Sigmoid colon (tissue), 7 donors: ENCODE data around the gene P2RY14. TPM values are rescaled to one million over a fixed set of nuclear protein-coding genes. Genes with fewer than 3 reads are reported as not detected.

ENCODE experiments used
- DNase-seq: peaks from one replicate; pipeline ENCODE4 v3.0.0-alpha.2; 2019
- H3K27ac ChIP-seq, 4 donors: fragments of 200-600 bp; sonication (generic); one replicate each; pipeline ENCODE4 v1.5.1; 2016 to 2019; ENCODE audit warnings: mild to moderate bottlenecking in 1 of 4
- H3K27me3 ChIP-seq, 3 donors: fragments of 200-600 bp; sonication (generic); one replicate each; pipeline ENCODE4 v1.5.1; 2019; ENCODE audit warnings: mild to moderate bottlenecking in 1 of 3
- H3K36me3 ChIP-seq, 4 donors: fragments of 200-600 bp; sonication (generic); one replicate each; pipeline ENCODE4 v1.5.1; 2016 to 2019
- H3K4me1 ChIP-seq, 4 donors: fragments of 200-600 bp; sonication (generic); one replicate each; pipeline ENCODE4 v1.5.1; 2017 to 2019
- H3K4me3 ChIP-seq, 4 donors: fragments of 200-600 bp; sonication (generic); one replicate each; pipeline ENCODE4 v1.5.1; 2017 to 2019; ENCODE audit warnings: mild to moderate bottlenecking in 2 of 4, moderate library complexity in 1 of 4
- H3K9me3 ChIP-seq, 4 donors: fragments of 200-600 bp in 3 of 4; sonication (generic) in 3 of 4; one replicate each; pipeline versions ENCODE4 v1.5.1 to v1.6.1; 2013 to 2019
- CTCF ChIP-seq, 4 experiments: fragments of 450-650 bp in 3 of 4; fragments of 200-600 bp in 1 of 4; IDR thresholded peaks; one replicate each; pipeline ENCODE4 v1.5.1; 2016 to 2019; ENCODE audit warnings: antibody characterized with exemption in 4 of 4, mild to moderate bottlenecking in 3 of 4, moderate library complexity in 2 of 4
- EP300 ChIP-seq, 4 donors: sonication (generic); formaldehyde crosslinking; IDR thresholded peaks; one replicate each; pipeline ENCODE4 v1.6.1; 2017; ENCODE audit warnings: antibody characterized with exemption in 4 of 4
- POLR2A ChIP-seq, 2 donors: fragments of 450-650 bp; IDR thresholded peaks; one replicate each; pipeline ENCODE4 v1.6.1; 2016; ENCODE audit warnings: antibody characterized with exemption in 2 of 2, mild to moderate bottlenecking in 2 of 2, moderate library complexity in 2 of 2
- POLR2AphosphoS5 ChIP-seq, 4 donors: sonication (generic); formaldehyde crosslinking; IDR thresholded peaks; one replicate each; pipeline ENCODE4 v1.6.1; 2017; ENCODE audit warnings: antibody characterized with exemption in 4 of 4
- WGBS, 2 donors: extraction: QIAGEN DNeasy Blood & Tissue Kit; methylation state at CpG; one replicate each; pipeline ENCODE4 v1.1.7; 2013; 5-methylcytosine and 5-hydroxymethylcytosine counted together
- intact Hi-C: fragments of 100-400 bp; cut with DNase I; formaldehyde crosslinking; loops from one replicate; pipeline ENCODE4 v1.15.1; 2023
- polyA plus RNA-seq, 3 donors: library from polyadenylated mRNA; stranded (reverse); fragments of 200-250 nt; gene quantifications; one replicate each; pipeline ENCODE4 v1.2.3, GENCODE V29; 2013
- total RNA-seq, 4 donors: library from RNA; depleted of rRNA; stranded (reverse); fragments of >200 nt; gene quantifications; one replicate each; pipeline ENCODE4 v1.1.0, GENCODE V29; 2016
- donor health status: healthy with polysubstance abuse.
- donor health status: Bipolar disorder and iron deficiency.
- donor health status: healthy.

The P2RY14 gene
- total and polyA plus RNA-seq, 7 donors: 2.5 to 26.7 (median 6.5) TPM

- 96 to 99% methylated on average over 2 of the region's 2 CpGs for WGBS, 2 donors
- no peak for TF ChIP-seq POLR2A (IDR thresholded peaks at IDR 0.05)
- TF ChIP-seq CTCF (IDR thresholded peaks at IDR 0.05): no peak
- no peak for TF ChIP-seq POLR2AphosphoS5 (IDR thresholded peaks at IDR 0.05)
- no peak for TF ChIP-seq EP300 (IDR thresholded peaks at IDR 0.05)
- intact Hi-C loops: no loop called here
- no peak overlapping the region for H3K27ac ChIP-seq
- peaks cover 0 to 9% (median 3%) of the 10 kb centered on the region in 4 donors for H3K4me1 ChIP-seq
- no peaks in the 10 kb centered on the region for H3K36me3 ChIP-seq
- H3K27me3 ChIP-seq: no peaks in the 10 kb centered on the region
- no peaks in the 10 kb centered on the region for H3K9me3 ChIP-seq
- no peak for DNase-seq
- H3K4me3 ChIP-seq: no peak overlapping the region
Observed at GRCh38 chr3:151309566-151309965, 31.2 kb upstream of the P2RY14 start.

- Histone ChIP-seq H3K27me3 (no peaks in the 10 kb centered on the region), H3K27ac (no peak overlapping the region), H3K4me1 (peaks cover 0 to 11% (median 4%) of the 10 kb centered on the region in 4 donors), H3K4me3 (no peak overlapping the region), H3K36me3 (no peaks in the 10 kb centered on the region), H3K9me3 (no peaks in the 10 kb centered on the region)
- no peak for TF ChIP-seq POLR2A (IDR thresholded peaks at IDR 0.05)
- no peak for TF ChIP-seq CTCF (IDR thresholded peaks at IDR 0.05)
- WGBS, 2 donors: 86 to 93% methylated on average over 1 of the region's 1 CpG
- DNase-seq: no peak
- intact Hi-C loops: no loop called here
Observed at GRCh38 chr3:151307583-151308488, 29.5 kb upstream of the P2RY14 start.

- Histone ChIP-seq H3K27ac (no peak overlapping the region), H3K36me3 (no peaks in the 10 kb centered on the region), H3K4me3 (no peak overlapping the region), H3K4me1 (peaks cover 0 to 11% (median 4%) of the 10 kb centered on the region in 4 donors), H3K27me3 (no peaks in the 10 kb centered on the region), H3K9me3 (no peaks in the 10 kb centered on the region)
- intact Hi-C loops: no loop called here
- DNase-seq: no peak
- TF ChIP-seq EP300 (IDR thresholded peaks at IDR 0.05): no peak
- TF ChIP-seq POLR2AphosphoS5 (IDR thresholded peaks at IDR 0.05): no peak
- TF ChIP-seq CTCF (IDR thresholded peaks at IDR 0.05): no peak
- no peak for TF ChIP-seq POLR2A (IDR thresholded peaks at IDR 0.05)
Observed at GRCh38 chr3:151307131-151307530, 28.8 kb upstream of the P2RY14 start.

GRCh38 chr3:151306168-151306810, 27.9 kb upstream of the P2RY14 start:
- no peak overlapping the region for H3K4me3 ChIP-seq
- intact Hi-C loops: no loop called here
- H3K9me3 ChIP-seq: no peaks in the 10 kb centered on the region
- 93 to 94% methylated on average over 6 of the region's 6 CpGs for WGBS, 2 donors
- no peak for DNase-seq
- H3K27ac ChIP-seq: no peak overlapping the region
- peaks cover 0 to 11% (median 4%) of the 10 kb centered on the region in 4 donors for H3K4me1 ChIP-seq
- no peak for TF ChIP-seq EP300 (IDR thresholded peaks at IDR 0.05)
- no peak for TF ChIP-seq CTCF (IDR thresholded peaks at IDR 0.05)
- no peaks in the 10 kb centered on the region for H3K36me3 ChIP-seq
- no peaks in the 10 kb centered on the region for H3K27me3 ChIP-seq
